ENCODE measurements around the gene CNTNAP5. TPM values are rescaled to one million over a fixed set of nuclear protein-coding genes. Genes with fewer than 3 reads are reported as not detected.

The CNTNAP5 gene
- total and polyA plus RNA-seq, 2 of the 8 experiments (the other 6 are each of a cell fraction or from before 2014, with no cell fraction given): 0.11 to 0.76 TPM

DNA sequence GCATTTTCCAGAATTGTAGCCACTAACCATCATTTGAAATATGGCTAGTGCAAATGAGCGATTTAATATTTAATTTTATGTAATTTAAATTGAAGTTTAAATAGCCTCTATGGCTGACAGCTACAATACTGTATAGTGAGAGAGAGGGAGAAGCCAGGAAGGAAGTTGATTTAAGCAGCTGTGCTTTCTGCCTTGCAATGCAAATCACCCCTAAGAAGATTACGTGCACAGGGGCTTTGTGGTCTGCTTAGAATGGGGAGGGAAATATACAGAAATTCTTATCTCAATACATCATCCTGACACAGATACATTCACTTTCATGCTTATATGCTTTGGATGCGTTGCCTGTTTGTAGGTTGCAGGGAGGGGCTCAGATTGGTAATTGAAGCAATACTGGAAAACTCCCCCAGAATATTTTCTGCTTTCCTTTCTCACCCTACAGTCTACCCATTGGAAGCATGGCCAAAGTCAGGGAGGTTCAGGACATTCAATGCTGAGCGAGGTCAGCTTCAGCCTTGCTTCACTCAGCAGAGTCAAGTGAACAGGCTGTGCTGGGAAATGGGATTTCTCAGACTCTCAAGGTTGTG is 674.0 kb downstream of the CNTNAP5 start:
- ChIA-PET POLR2A (ENCODE audit: partially characterized antibody) (no interaction called here), CTCF (ENCODE audit: partially characterized antibody) (no interaction called here)
- H4K5ac ChIP-seq (ENCODE audit: insufficient read length, low read depth, low read length): no peak overlapping the region
- H3K27me3 ChIP-seq (replicated peaks in 1 of 4; ENCODE audit: control insufficient read depth in 3 of 4, extremely low read depth in 1 of 4, insufficient read depth in 3 of 4, low read length in 3 of 4): no peaks in the 10 kb centered on the region
- no peak overlapping the region for H3K56ac ChIP-seq (replicated peaks; ENCODE audit: insufficient read length, low read depth, low read length)
- no peaks in the 10 kb centered on the region for H3K23me2 ChIP-seq (ENCODE audit: low read depth, low read length)
- H2AK5ac ChIP-seq (ENCODE audit: low read depth, low read length): no peak overlapping the region
- H4K91ac ChIP-seq (replicated peaks; ENCODE audit: insufficient read length, low read length): no peak overlapping the region
- H2BK120ac ChIP-seq (replicated peaks; ENCODE audit: low read depth, low read length): no peak overlapping the region
- no peak overlapping the region; the same call in 1 of the 2 replicates for H2BK5ac ChIP-seq (ENCODE audit: low read depth, low read length)
- H4K8ac ChIP-seq (ENCODE audit: extremely low read depth, insufficient read depth, low read length): no peak overlapping the region
- no peak overlapping the region for H3K4me2 ChIP-seq (ENCODE audit: insufficient read depth in 1 of 2, low read depth in 2 of 2, low read length in 2 of 2)
- no peaks in the 10 kb centered on the region for H3K4me1 ChIP-seq (replicated peaks in 1 of 4; ENCODE audit: control insufficient read depth in 3 of 4, insufficient read depth in 4 of 4, low read length in 3 of 4)
- H4K20me1 ChIP-seq (replicated peaks in 1 of 2; ENCODE audit: control insufficient read depth in 1 of 2, insufficient read depth in 2 of 2, low read length in 2 of 2): no peaks in the 10 kb centered on the region
- DNase-seq (ENCODE audit: low read depth in 1 of 2, low spot score in 2 of 2) (no peak), FAIRE-seq (no peak)
- no peaks in the 10 kb centered on the region for H3K79me2 ChIP-seq (ENCODE audit: control insufficient read depth in 1 of 2, insufficient read depth in 2 of 2, low read length in 2 of 2)
- H2BK12ac ChIP-seq (ENCODE audit: low read depth, low read length): no peak overlapping the region
- H3K27ac ChIP-seq (ENCODE audit: low read depth, low read length): no peak overlapping the region
- no peak overlapping the region; the same call in 1 of the 2 replicates for H2BK15ac ChIP-seq (ENCODE audit: low read length)
- H2BK20ac ChIP-seq (ENCODE audit: low read length): no peak overlapping the region
- no peak overlapping the region for H3K4me3 ChIP-seq (ENCODE audit: extremely low read depth in 1 of 4, insufficient read depth in 2 of 4, low read depth in 3 of 4, low read length in 4 of 4)
- H3K79me1 ChIP-seq (ENCODE audit: low read depth, low read length): no peaks in the 10 kb centered on the region
- 87% methylated on average over 4 of the region's 4 CpGs; no CpG with 5 or more reads in 1 of the 2 experiments for WGBS, 2 experiments (ENCODE audit: extremely low coverage in 1 of 2, insufficient coverage in 1 of 2, insufficient read length in 1 of 2, insufficient replicate concordance in 2 of 2, low coverage in 1 of 2, low lambda C conversion rate in 2 of 2, missing lambda C conversion rate in 1 of 2)
- H3K36me3 ChIP-seq (ENCODE audit: control insufficient read depth in 2 of 4, insufficient read depth in 4 of 4, low read length in 3 of 4): no peaks in the 10 kb centered on the region
- H3K9ac ChIP-seq (replicated peaks in 1 of 4; ENCODE audit: extremely low read depth in 1 of 4, low read depth in 3 of 4, low read length in 3 of 4): no peak overlapping the region
- H3K23ac ChIP-seq (ENCODE audit: insufficient read length): no peak overlapping the region
- no peak overlapping the region for H3K14ac ChIP-seq (ENCODE audit: insufficient read length)
- no peak overlapping the region for H3K18ac ChIP-seq (ENCODE audit: extremely low read depth, low read length)
- peak overlapping the region; percentile 65; the same call in 1 of the 2 replicates for H2AFZ ChIP-seq (ENCODE audit: low read length)
- no peak overlapping the region for H3K4ac ChIP-seq (replicated peaks; ENCODE audit: insufficient read length, low read depth, low read length)
- H3K9me3 ChIP-seq (ENCODE audit: insufficient read depth in 2 of 2, low read depth in 1 of 2, low read length in 1 of 2): no peaks in the 10 kb centered on the region
- TF ChIP-seq TAF1 (IDR thresholded peaks at IDR 0.05; ENCODE audit: low read depth, low read length) (no peak), FOSL1 (IDR thresholded peaks at IDR 0.05; ENCODE audit: insufficient read depth, low read depth, low read length) (no peak), EP300 (IDR thresholded peaks at IDR 0.05; ENCODE audit: borderline replicate concordance in 1 of 2, low read depth in 2 of 2, low read length in 2 of 2) (no peak), RBBP5 (IDR thresholded peaks at IDR 0.05; ENCODE audit: borderline replicate concordance, low read depth, low read length) (no peak), CBX5 (IDR thresholded peaks at IDR 0.05; ENCODE audit: low read depth, low read length) (no peak), CREB1 (IDR thresholded peaks at IDR 0.05) (no peak), TAF7 (optimal IDR thresholded peaks at IDR 0.05; ENCODE audit: borderline replicate concordance, low read depth, low read length) (no peak), GABPA (IDR thresholded peaks at IDR 0.05; ENCODE audit: borderline replicate concordance, insufficient read depth, low read length) (no peak), PHF8 (conservative IDR thresholded peaks at IDR 0.05; ENCODE audit: low read depth, low read length) (no peak), CHD2 (IDR thresholded peaks at IDR 0.05; ENCODE audit: low read length) (no peak), RFX5 (IDR thresholded peaks at IDR 0.05; ENCODE audit: borderline replicate concordance, low read depth, low read length) (no peak), EGR1 (IDR thresholded peaks at IDR 0.05; ENCODE audit: borderline replicate concordance, low read depth, low read length) (no peak), POU5F1 (IDR thresholded peaks at IDR 0.05; ENCODE audit: low read depth, low read length) (no peak)
- TF ChIP-seq, protein P1, sequence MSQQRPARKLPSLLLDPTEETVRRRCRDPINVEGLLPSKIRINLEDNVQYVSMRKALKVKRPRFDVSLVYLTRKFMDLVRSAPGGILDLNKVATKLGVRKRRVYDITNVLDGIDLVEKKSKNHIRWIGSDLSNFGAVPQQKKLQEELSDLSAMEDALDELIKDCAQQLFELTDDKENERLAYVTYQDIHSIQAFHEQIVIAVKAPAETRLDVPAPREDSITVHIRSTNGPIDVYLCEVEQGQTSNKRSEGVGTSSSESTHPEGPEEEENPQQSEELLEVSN (IDR thresholded peaks at IDR 0.05): no peak

Measured in H1 (cell line).